CD14-positive monocyte (primary cell): ENCODE measurements around the gene STIP1. TPM values are rescaled to one million over a fixed set of nuclear protein-coding genes. Genes with fewer than 3 reads are reported as not detected.
A peak's percentile ranks its signal among the peaks of the same experiment; 100 is the strongest.

Experiments used
- DNase-seq, 3 donors: peaks; one replicate each; pipeline ENCODE4 v3.0.0-alpha.2; 2011 to 2022
- H2AFZ ChIP-seq: 2 replicates; pipeline ENCODE4 v1.6.0; 2012; ENCODE audit warnings: mild to moderate bottlenecking, low read depth, low read length, inconsistent platforms; ENCODE audit not compliant: insufficient read depth, poor library complexity, severe bottlenecking
- H3K27ac ChIP-seq, 2 donors: 1 replicate in 1 of 2; 2 replicates in 1 of 2; pipeline ENCODE4 v1.5.1; 2012 to 2013; ENCODE audit warnings: low read length in 2 of 2, control low read depth in 1 of 2, inconsistent platforms in 1 of 2, low read depth in 1 of 2, mild to moderate bottlenecking in 1 of 2
- H3K27me3 ChIP-seq, 2 donors: one replicate each; pipeline versions ENCODE4 v1.6.0 to v1.6.1; 2011 to 2013; ENCODE audit warnings: low read length in 2 of 2; ENCODE audit not compliant: control insufficient read depth in 2 of 2, insufficient read depth in 2 of 2
- H3K36me3 ChIP-seq, 2 donors: replicated peaks in 1 of 2; 1 replicate in 1 of 2; 2 replicates in 1 of 2; pipeline versions ENCODE4 v1.5.1 to v1.6.1; 2012 to 2013; ENCODE audit warnings: low read length in 2 of 2, control low read depth in 1 of 2, inconsistent platforms in 1 of 2, mild to moderate bottlenecking in 1 of 2; ENCODE audit not compliant: insufficient read depth in 2 of 2, control insufficient read depth in 1 of 2
- H3K4me1 ChIP-seq, 2 donors: 1 replicate in 1 of 2; 2 replicates in 1 of 2; pipeline versions ENCODE4 v1.5.1 to v1.6.1; 2012 to 2013; ENCODE audit warnings: low read length in 2 of 2, control low read depth in 1 of 2, inconsistent platforms in 1 of 2, mild to moderate bottlenecking in 1 of 2, moderate library complexity in 1 of 2; ENCODE audit not compliant: insufficient read depth in 2 of 2, control insufficient read depth in 1 of 2
- H3K4me2 ChIP-seq: replicated peaks from 2 replicates; pipeline ENCODE3; 2012; ENCODE audit warnings: low read length, moderate library complexity, mild to moderate bottlenecking; ENCODE audit not compliant: poor library complexity, severe bottlenecking; ENCODE audit errors: extremely low read depth
- H3K4me3 ChIP-seq, 3 experiments: fragments of 200-600 bp in 1 of 3; sonication (generic) in 1 of 3; replicated peaks in 1 of 3; 1 replicate in 2 of 3; 2 replicates in 1 of 3; pipeline ENCODE4 v1.5.1; 2011 to 2013; ENCODE audit warnings: low read length in 3 of 3, mild to moderate bottlenecking in 3 of 3, control low read depth in 2 of 3, low read depth in 2 of 3, inconsistent platforms in 1 of 3, moderate library complexity in 1 of 3
- H3K79me2 ChIP-seq: 2 replicates; pipeline ENCODE4 v1.6.0; 2012; ENCODE audit warnings: mild to moderate bottlenecking, control low read depth, inconsistent platforms, low read length, moderate library complexity; ENCODE audit not compliant: insufficient read depth
- H3K9ac ChIP-seq: 2 replicates; pipeline ENCODE4 v1.6.0; 2017; ENCODE audit warnings: low read length, mild to moderate bottlenecking; ENCODE audit not compliant: insufficient read depth, poor library complexity, severe bottlenecking
- H3K9me3 ChIP-seq, 2 donors: replicated peaks in 1 of 2; 1 replicate in 1 of 2; 2 replicates in 1 of 2; pipeline versions ENCODE4 v1.5.1 to v1.6.1; 2012 to 2013; ENCODE audit warnings: low read length in 2 of 2, control low read depth in 1 of 2; ENCODE audit not compliant: control insufficient read depth in 1 of 2, insufficient read depth in 1 of 2
- H4K20me1 ChIP-seq: 2 replicates; pipeline ENCODE4 v1.6.0; 2012; ENCODE audit warnings: mild to moderate bottlenecking, low read length, control low read depth, moderate library complexity; ENCODE audit not compliant: insufficient read depth
- H3K27ac Mint-ChIP-seq, 7 donors: one replicate each; pipeline ENCODE4 v1.8.0; 2020; ENCODE audit warnings: mild to moderate bottlenecking in 7 of 7, mixed read lengths in 7 of 7, moderate library complexity in 6 of 7, inconsistent platforms in 2 of 7
- H3K27me3 Mint-ChIP-seq, 3 donors: one replicate each; pipeline ENCODE4 v1.8.0; 2021 to 2022; ENCODE audit warnings: low read depth in 3 of 3, mild to moderate bottlenecking in 3 of 3, mixed read lengths in 3 of 3, moderate library complexity in 3 of 3, inconsistent platforms in 1 of 3
- H3K36me3 Mint-ChIP-seq, 2 donors: one replicate each; pipeline ENCODE4 v1.8.0; 2020; ENCODE audit warnings: mixed read lengths in 2 of 2, inconsistent platforms in 1 of 2, mild to moderate bottlenecking in 1 of 2
- H3K4me1 Mint-ChIP-seq: one replicate; pipeline ENCODE4 v1.8.0; 2020; ENCODE audit warnings: mild to moderate bottlenecking, mixed read lengths
- H3K4me3 Mint-ChIP-seq, 2 donors: one replicate each; pipeline ENCODE4 v1.8.0; 2020; ENCODE audit warnings: mild to moderate bottlenecking in 2 of 2, mixed read lengths in 2 of 2, moderate library complexity in 1 of 2
- H3K9me3 Mint-ChIP-seq, 7 donors: one replicate each; pipeline ENCODE4 v1.8.0; 2020 to 2022; ENCODE audit warnings: mixed read lengths in 7 of 7, mild to moderate bottlenecking in 6 of 7, moderate library complexity in 6 of 7, inconsistent platforms in 2 of 7
- WGBS: methylation state at CpG from one replicate; pipeline ENCODE4 v1.1.5; 2013; ENCODE audit warnings: missing lambda C conversion rate; ENCODE audit not compliant: insufficient coverage; 5-methylcytosine and 5-hydroxymethylcytosine counted together
- intact Hi-C, 2 donors: fragments of 100-400 bp; cut with micrococcal nuclease; formaldehyde crosslinking; loops; one replicate each; pipeline versions ENCODE4 v1.15.0 to v1.15.1; 2023
- polyA plus RNA-seq, 3 donors: library from polyadenylated mRNA; depleted of rRNA in 1 of 3; unstranded in 2 of 3; stranded (reverse) in 1 of 3; fragments of 300-500 nt in 2 of 3; fragments of >200 nt in 1 of 3; fragmentation: Illumina TruSeq in 2 of 3; gene quantifications; 1 replicate in 2 of 3; 2 replicates in 1 of 3; pipeline ENCODE4 v1.2.3, GENCODE V29; 2012 to 2021
- TF ChIP-seq, protein P1 (sequence below): fragments of 200-600 bp; IDR thresholded peaks from one replicate; pipeline ENCODE4 v1.8.0; 2022; ENCODE audit warnings: antibody characterized with exemption, mild to moderate bottlenecking

The STIP1 gene
- polyA plus RNA-seq, 3 donors, result 44.5 to 52.0 (median 51.1) TPM

DNA sequence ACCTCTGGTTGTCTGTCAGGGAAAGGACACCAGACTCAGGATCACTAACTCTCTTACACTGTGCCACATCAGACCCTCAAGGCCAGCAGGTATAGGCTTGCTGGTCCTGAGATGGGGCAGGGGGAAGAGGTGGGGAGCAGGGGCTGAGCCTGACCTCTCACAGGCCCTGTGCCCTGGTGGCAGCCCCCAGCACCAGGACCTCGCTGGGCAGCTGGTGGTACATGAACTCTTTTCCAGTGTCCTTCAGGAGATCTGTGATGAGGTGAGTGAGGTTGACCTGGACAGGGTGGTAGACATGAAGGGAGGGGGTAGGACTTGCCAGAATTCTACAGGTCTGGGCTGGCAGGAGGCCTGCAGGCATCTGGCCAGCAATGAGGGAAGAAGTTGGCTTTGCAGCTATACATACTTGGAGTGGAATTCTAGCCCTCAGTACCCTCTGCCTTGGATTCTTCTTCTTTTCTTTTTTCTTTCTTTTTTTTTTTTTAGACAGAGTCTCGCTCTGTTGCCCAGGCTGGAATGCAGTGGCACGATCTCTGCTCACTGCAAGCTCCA, 41.5 kb downstream of the STIP1 start:
- H3K9me3 ChIP-seq, result no peaks in the 10 kb centered on the region
- peak overlapping the region in 2 of 3 experiments; percentile 96 to 97 for H3K4me3 ChIP-seq
- peaks cover 18% of the 10 kb centered on the region in 2 donors for H3K36me3 ChIP-seq
- Mint-ChIP-seq H3K36me3 (peaks cover 12 to 33% of the 10 kb centered on the region in 2 donors), H3K4me1 (peaks cover 57% of the 10 kb centered on the region), H3K4me3 (peak overlapping the region; percentile 81 to 89), H3K9me3 (peaks cover 0 to under 1% (median 0%) of the 10 kb centered on the region in 7 donors), H3K27ac (peak overlapping the region; percentile 45 to 91 (median 87)), H3K27me3 (peaks cover under 1 to 1% (median 1%) of the 10 kb centered on the region in 3 donors)
- peak overlapping the region; percentile 78 to 92 for H3K27ac ChIP-seq
- peaks cover 53 to 72% of the 10 kb centered on the region in 2 donors for H3K4me1 ChIP-seq
- intact Hi-C loops, result loop anchor here in 1 of 2 donors (2.0 kb wide), 1 partner anchor 13 kb away; the partner anchor contains the start of gene FKBP2
- peak overlapping the region; percentile 98 for H3K4me2 ChIP-seq
- H2AFZ ChIP-seq, result no peak overlapping the region
- H3K27me3 ChIP-seq, result no peaks in the 10 kb centered on the region
- 100% methylated on average over 1 of the region's 3 CpGs for WGBS
- H3K79me2 ChIP-seq, result peaks cover 38% of the 10 kb centered on the region
- no peak for DNase-seq
- peak overlapping the region; percentile 84 for H3K9ac ChIP-seq
- peaks cover 30% of the 10 kb centered on the region for H4K20me1 ChIP-seq
- TF ChIP-seq, protein P1, sequence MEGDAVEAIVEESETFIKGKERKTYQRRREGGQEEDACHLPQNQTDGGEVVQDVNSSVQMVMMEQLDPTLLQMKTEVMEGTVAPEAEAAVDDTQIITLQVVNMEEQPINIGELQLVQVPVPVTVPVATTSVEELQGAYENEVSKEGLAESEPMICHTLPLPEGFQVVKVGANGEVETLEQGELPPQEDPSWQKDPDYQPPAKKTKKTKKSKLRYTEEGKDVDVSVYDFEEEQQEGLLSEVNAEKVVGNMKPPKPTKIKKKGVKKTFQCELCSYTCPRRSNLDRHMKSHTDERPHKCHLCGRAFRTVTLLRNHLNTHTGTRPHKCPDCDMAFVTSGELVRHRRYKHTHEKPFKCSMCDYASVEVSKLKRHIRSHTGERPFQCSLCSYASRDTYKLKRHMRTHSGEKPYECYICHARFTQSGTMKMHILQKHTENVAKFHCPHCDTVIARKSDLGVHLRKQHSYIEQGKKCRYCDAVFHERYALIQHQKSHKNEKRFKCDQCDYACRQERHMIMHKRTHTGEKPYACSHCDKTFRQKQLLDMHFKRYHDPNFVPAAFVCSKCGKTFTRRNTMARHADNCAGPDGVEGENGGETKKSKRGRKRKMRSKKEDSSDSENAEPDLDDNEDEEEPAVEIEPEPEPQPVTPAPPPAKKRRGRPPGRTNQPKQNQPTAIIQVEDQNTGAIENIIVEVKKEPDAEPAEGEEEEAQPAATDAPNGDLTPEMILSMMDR, result no peak

DNA sequence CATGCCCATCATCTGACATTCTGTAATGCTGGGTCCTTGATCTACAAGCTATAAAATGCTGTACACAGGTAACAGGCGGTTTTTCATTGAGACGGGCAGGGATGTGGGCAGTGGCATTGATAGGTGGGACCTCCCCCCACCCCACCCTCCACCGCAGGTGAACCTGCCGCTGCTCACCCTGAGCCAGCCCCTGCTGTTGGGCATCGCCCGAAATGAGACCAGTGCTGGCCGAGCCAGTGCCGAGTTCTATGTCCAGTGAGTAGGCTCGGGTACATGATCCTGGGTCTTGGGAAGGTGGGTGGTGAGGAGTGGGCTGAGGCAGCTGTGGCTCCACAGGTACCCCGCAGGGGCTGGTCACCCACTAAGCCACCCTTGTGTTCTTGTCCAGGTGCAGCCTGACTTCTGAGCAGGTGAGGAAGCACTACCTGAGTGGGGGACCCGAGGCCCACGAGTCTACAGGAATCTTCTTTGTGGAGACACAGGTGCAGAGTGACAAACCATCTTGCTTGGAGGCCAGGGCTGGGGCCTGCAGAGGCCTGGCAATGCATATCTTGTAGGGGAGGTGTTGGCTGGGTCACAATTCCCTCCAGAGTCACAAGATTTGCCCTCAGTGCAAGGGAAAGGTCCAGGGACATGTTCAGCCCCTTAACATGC, 43.2 kb downstream of the STIP1 start:
- Histone ChIP-seq H3K79me2 (peaks cover 38% of the 10 kb centered on the region), H3K4me2 (peak overlapping the region; percentile 98), H3K4me1 (peaks cover 58 to 77% of the 10 kb centered on the region in 2 donors), H4K20me1 (peaks cover 13% of the 10 kb centered on the region), H3K4me3 (peak overlapping the region in 1 of 3 experiments; percentile 82), H3K27me3 (peaks cover 0 to 7% of the 10 kb centered on the region in 2 donors), H3K9me3 (no peaks in the 10 kb centered on the region), H3K9ac (no peak overlapping the region), H3K36me3 (peaks cover under 1 to 2% of the 10 kb centered on the region in 2 donors), H3K27ac (peak overlapping the region; percentile 88 to 89), H2AFZ (no peak overlapping the region)
- Mint-ChIP-seq H3K4me3 (peak overlapping the region; percentile 87 to 92), H3K27me3 (peaks cover 10 to 14% (median 14%) of the 10 kb centered on the region in 3 donors), H3K9me3 (peaks cover 0 to 8% (median 2%) of the 10 kb centered on the region in 7 donors), H3K4me1 (peaks cover 57% of the 10 kb centered on the region), H3K27ac (peak overlapping the region in 6 of 7 donors; percentile 12 to 96 (median 70)), H3K36me3 (peaks cover 6 to 28% of the 10 kb centered on the region in 2 donors)
- TF ChIP-seq, protein P1, result no peak
- WGBS, result 86% methylated on average over 6 of the region's 12 CpGs
- no peak for DNase-seq
- intact Hi-C loops, result no loop called here
